Activated gamma-delta T cell (primary cell): ENCODE results near the gene PCOLCE2.

Experiments
- DNase-seq: peaks from one replicate; lab custom pipeline; 2025; lab: John Stamatoyannopoulos, UW

Gene PCOLCE2

DNA sequence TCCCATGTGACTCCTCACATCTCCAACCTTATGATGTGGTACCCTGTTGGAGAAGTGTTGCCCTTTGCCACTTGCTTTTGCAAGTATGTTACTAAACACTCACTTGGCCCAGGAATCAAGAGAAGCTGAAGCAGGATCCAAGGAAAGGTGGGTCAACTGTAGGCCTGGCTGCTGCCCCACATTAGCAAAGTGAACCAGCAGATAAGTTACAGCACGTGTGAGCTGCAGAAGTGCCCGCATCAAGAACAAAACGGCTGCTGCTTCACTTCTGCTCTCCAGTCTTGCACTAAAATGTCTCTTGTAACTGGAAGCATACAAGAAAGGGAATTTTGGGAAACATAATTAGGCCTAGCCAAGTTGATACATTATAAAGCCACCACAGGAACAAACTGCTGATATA, 79.6 kb downstream of the PCOLCE2 start:
- no peak for DNase-seq

GRCh38 chr3:142808103-142808917, 80.6 kb downstream of the PCOLCE2 start:
- DNase-seq = no peak

GRCh38 chr3:142802891-142803290, 86.0 kb downstream of the PCOLCE2 start:
- DNase-seq = no peak

DNA sequence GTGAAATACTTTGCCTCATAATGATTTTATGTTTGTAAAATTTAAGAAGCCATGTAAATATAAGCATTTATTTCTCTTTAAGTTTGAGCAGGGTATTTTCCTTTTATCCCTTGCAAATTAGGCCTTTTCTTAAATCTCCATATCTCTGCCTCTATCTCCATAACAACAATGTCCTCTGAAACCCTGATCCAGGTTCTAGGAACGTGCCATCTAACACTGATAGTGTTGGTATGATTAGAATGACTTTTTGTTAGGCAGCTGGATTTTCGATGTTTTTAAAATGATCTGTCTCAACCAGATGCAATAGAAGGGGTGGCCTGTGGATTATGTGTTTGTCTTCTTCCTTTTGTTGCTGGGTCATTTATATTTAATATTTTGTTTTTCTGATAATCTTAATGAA, 87.1 kb downstream of the PCOLCE2 start:
- DNase-seq = no peak

DNA sequence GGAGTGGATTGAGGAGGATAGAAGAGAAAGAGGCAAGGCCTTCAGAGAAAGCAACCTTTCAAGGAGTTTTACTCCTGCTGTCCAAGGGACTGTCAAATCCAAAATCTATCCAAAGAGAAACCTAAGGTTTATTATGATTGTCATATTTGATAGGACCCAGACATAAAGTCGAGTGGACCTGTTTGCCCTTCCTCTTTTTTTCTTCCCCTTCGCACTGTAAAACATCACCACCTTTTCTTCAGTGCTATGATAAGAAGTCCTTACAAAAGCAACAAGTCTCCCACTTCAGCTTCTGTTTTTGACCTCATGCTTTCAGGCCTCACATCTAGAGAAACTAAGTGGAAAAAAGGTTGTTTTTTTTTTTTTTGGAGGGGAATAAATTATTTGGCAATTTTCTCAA, 92.1 kb downstream of the PCOLCE2 start:
- no peak for DNase-seq

DNA sequence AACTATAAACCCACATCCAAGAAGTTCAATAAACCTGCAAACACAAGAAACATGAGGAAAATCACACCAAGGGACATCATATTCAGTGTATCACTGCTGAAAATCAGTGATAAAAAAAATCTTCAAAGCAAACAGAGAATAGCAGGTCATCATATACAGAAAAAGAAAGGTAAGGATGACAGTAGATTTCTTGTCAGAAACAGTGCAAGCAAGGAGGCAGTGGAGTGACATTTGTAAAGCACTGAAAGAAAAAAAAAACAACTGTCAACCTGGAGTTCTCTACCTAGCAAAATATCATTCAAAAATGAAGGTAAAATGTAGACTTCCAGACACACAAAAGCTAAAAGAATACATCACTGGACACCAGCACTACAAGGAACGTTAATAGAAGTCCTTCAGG, 93.6 kb downstream of the PCOLCE2 start:
- no peak for DNase-seq

DNA sequence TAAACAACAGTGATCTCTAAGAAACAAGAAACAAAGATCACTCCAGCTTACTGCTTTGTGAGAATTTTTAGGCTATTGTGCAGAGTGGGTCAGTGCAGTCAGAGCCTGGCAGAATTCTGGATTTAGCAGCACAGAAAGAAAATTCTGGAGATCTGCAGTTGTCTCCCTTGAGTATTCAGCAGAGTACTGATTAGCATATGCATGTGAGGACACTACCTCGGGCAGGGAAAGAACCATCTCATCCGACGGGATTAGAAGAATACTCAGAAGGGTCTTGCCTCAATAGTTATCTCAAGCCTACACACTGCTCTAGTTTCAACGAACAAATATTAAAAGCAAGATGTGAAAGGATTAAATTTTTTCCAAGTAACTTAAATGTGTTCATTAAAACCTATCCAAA, 94.4 kb downstream of the PCOLCE2 start:
- no peak for DNase-seq

- no peak for DNase-seq
Observed at GRCh38 chr3:142787719-142788118, 101.2 kb downstream of the PCOLCE2 start.

- DNase-seq = no peak
Observed at GRCh38 chr3:142785996-142786395, 102.9 kb downstream of the PCOLCE2 start.

DNA sequence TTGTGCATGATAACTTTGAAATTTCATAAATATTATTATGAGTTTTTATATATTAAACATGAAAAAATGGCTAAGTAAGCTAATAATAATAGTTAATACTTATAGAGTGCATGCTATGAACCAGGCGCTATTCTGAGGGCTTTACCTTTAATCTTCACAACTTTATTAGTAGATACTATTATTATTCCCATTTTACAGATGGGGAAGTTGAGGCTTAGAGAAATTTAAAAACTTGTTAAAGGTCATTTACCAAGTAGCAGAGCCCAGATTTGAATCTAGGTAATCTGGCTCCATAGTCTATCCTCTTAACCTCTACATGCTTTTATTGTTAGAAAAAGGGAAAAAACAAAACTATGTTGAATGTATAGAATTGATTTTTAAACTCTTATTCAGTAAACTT, 104.7 kb downstream of the PCOLCE2 start:
- no peak for DNase-seq

DNA sequence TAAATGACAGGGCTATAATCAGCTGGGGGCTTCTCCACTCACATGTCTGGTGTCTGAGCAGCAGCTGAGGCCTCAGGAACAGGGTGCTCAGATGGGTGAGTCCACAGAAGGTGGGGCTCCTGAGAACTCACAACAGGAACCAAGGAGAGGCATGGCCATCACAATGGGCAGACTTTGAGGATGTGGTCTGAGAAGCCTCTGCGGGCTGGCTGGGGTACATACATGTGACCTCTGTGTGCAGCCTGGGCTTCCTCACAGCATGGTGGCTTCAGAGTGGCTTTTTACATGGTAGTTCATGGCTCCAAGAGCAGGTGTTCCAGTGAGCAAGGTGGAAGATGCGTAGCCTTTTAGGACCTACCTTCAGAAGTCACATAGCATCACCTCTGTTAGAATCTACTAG, 106.3 kb downstream of the PCOLCE2 start:
- no peak for DNase-seq

- no peak for DNase-seq
Observed at GRCh38 chr3:142779591-142779990, 109.3 kb downstream of the PCOLCE2 start.

GRCh38 chr3:142778541-142778940, 110.3 kb downstream of the PCOLCE2 start:
- no peak for DNase-seq

- no peak for DNase-seq
Observed at GRCh38 chr3:142777927-142778326, 111.0 kb downstream of the PCOLCE2 start.

DNA sequence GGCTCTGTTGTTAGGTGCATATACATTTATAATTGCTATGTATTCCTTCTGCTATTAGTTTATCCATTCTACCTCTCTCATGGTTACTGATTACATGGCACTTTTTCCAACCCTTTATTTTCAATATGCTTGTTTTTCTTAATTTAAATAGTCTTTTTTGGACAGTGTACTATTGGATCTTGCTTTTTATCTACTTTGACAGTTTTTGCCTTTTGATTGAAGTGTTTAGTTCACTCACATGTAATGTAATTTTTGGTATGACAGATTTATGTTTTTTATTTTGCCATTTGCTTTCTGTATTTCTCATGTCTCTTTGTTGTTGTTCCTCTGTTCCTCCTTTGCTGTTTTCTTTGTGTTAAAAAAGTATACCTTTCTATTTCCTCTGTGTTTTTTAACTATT, 120.5 kb downstream of the PCOLCE2 start:
- no peak for DNase-seq
